GM23338 (cell line): ENCODE data around the gene NFIB. TPM values are rescaled to one million over a fixed set of nuclear protein-coding genes. Genes with fewer than 3 reads are reported as not detected.

Source experiments
- ATAC-seq: fragments of 200-7000 bp; cut with Tn5 transposase; 3 replicates; pipeline ENCODE4 v1.9.1; 2020
- DNase-seq: peaks from one replicate; pipeline ENCODE4 v3.0.0-alpha.2; 2015; ENCODE audit warnings: low spot score
- H2AFZ ChIP-seq: fragments of 200-600 bp; sonication (generic); 2 replicates; pipeline ENCODE4 v1.8.0; 2016; ENCODE audit warnings: antibody characterized with exemption, mild to moderate bottlenecking, moderate library complexity
- H3F3A ChIP-seq: fragments of 200-600 bp; sonication (generic); replicated peaks from 2 replicates; pipeline ENCODE4 v1.8.0; 2017; ENCODE audit warnings: antibody characterized with exemption, mixed run types, low read depth
- H3K27ac ChIP-seq: fragments of 200-600 bp; sonication (generic); 2 replicates; pipeline ENCODE4 v1.6.1; 2016; ENCODE audit warnings: low read depth
- H3K27me3 ChIP-seq: fragments of 200-600 bp; sonication (generic); 2 replicates; pipeline ENCODE4 v1.8.0; 2016; ENCODE audit warnings: mild to moderate bottlenecking, mixed run types, moderate library complexity; ENCODE audit not compliant: insufficient read depth
- H3K36me3 ChIP-seq: fragments of 200-600 bp; sonication (generic); 2 replicates; pipeline ENCODE4 v1.8.0; 2016; ENCODE audit warnings: mild to moderate bottlenecking; ENCODE audit not compliant: insufficient read depth
- H3K4me1 ChIP-seq: fragments of 200-600 bp; sonication (generic); 2 replicates; pipeline ENCODE4 v1.8.0; 2016; ENCODE audit warnings: mild to moderate bottlenecking, moderate library complexity; ENCODE audit not compliant: insufficient read depth
- H3K4me2 ChIP-seq: fragments of 200-600 bp; sonication (generic); 2 replicates; pipeline ENCODE4 v1.7.1; 2017; ENCODE audit warnings: mixed run types
- H3K4me3 ChIP-seq: fragments of 200-600 bp; sonication (generic); 2 replicates; pipeline ENCODE4 v1.6.1; 2016; ENCODE audit warnings: mixed run types
- H3K79me2 ChIP-seq: fragments of 200-600 bp; sonication (generic); replicated peaks from 2 replicates; pipeline ENCODE4 v1.8.0; 2017; ENCODE audit warnings: mild to moderate bottlenecking; ENCODE audit not compliant: insufficient read depth
- H3K9me2 ChIP-seq: fragments of 200-600 bp; sonication (generic); 2 replicates; pipeline ENCODE4 v1.8.0; 2017; ENCODE audit not compliant: insufficient read depth
- H4K20me1 ChIP-seq: fragments of 200-600 bp; sonication (generic); replicated peaks from 2 replicates; pipeline ENCODE4 v1.8.0; 2017; ENCODE audit warnings: mild to moderate bottlenecking; ENCODE audit not compliant: insufficient read depth
- H3K27ac Mint-ChIP-seq: 2 replicates; pipeline ENCODE4 v1.8.0; 2020; ENCODE audit warnings: inconsistent platforms, mild to moderate bottlenecking, moderate library complexity, mixed read lengths
- H3K27me3 Mint-ChIP-seq: 3 replicates; pipeline ENCODE4 v1.8.0; 2022; ENCODE audit warnings: low read depth, mild to moderate bottlenecking, moderate library complexity, mixed read lengths, inconsistent platforms; ENCODE audit not compliant: insufficient read depth, poor library complexity
- H3K36me3 Mint-ChIP-seq: 3 replicates; pipeline ENCODE4 v1.8.0; 2021; ENCODE audit warnings: low read depth, mild to moderate bottlenecking, inconsistent platforms, moderate library complexity, mixed read lengths
- H3K4me1 Mint-ChIP-seq: 3 replicates; pipeline ENCODE4 v1.8.0; 2020; ENCODE audit warnings: mild to moderate bottlenecking, inconsistent platforms, mixed read lengths
- H3K4me3 Mint-ChIP-seq: 3 replicates; pipeline ENCODE4 v1.8.0; 2021; ENCODE audit warnings: moderate library complexity, mild to moderate bottlenecking, inconsistent platforms, mixed read lengths
- H3K9me3 Mint-ChIP-seq: 3 replicates; pipeline ENCODE4 v1.8.0; 2020; ENCODE audit warnings: moderate library complexity, mild to moderate bottlenecking, inconsistent platforms, mixed read lengths
- CREB1 ChIP-seq: fragments of 250-450 bp; sonication (Bioruptor Pico); IDR thresholded peaks from 2 replicates; pipeline ENCODE4 v1.5.0; 2020; ENCODE audit warnings: low read depth, mild to moderate bottlenecking, moderate library complexity
- CTCF ChIP-seq, 2 experiments: fragments of 200-600 bp in 1 of 2; sonication (generic) in 1 of 2; conservative IDR thresholded peaks; 2 replicates each; pipeline versions ENCODE4 v1.5.1 to v1.6.1; 2016 to 2017; ENCODE audit warnings: antibody characterized with exemption in 2 of 2, low read depth in 2 of 2, mild to moderate bottlenecking in 2 of 2, moderate library complexity in 1 of 2
- EZH2 ChIP-seq: fragments of 200-600 bp; sonication (generic); IDR thresholded peaks from one replicate; pipeline ENCODE4 v1.8.0; 2017; ENCODE audit warnings: antibody characterized with exemption, mild to moderate bottlenecking, low read depth; ENCODE audit not compliant: unreplicated experiment
- JUNB ChIP-seq: IDR thresholded peaks from one replicate; pipeline ENCODE4 v1.6.1; 2016; ENCODE audit warnings: antibody characterized with exemption; ENCODE audit not compliant: unreplicated experiment
- POLR2AphosphoS5 ChIP-seq: IDR thresholded peaks from 2 replicates; pipeline ENCODE4 v1.6.1; 2016; ENCODE audit warnings: antibody characterized with exemption, low read depth
- REST ChIP-seq: IDR thresholded peaks from one replicate; pipeline ENCODE4 v1.6.1; 2018; ENCODE audit warnings: antibody characterized with exemption; ENCODE audit not compliant: unreplicated experiment
- STAT1 ChIP-seq: IDR thresholded peaks from one replicate; pipeline ENCODE4 v1.6.1; 2016; ENCODE audit warnings: antibody characterized with exemption; ENCODE audit not compliant: unreplicated experiment
- ZNF114 ChIP-seq: fragments of 250-450 bp; sonication (Bioruptor Pico); IDR thresholded peaks from 2 replicates; pipeline ENCODE4 v1.5.0; 2020; ENCODE audit warnings: mild to moderate bottlenecking, moderate library complexity
- ZNF462 ChIP-seq: fragments of 250-450 bp; sonication (Bioruptor Pico); IDR thresholded peaks from 2 replicates; pipeline ENCODE4 v1.5.0; 2020; ENCODE audit warnings: mild to moderate bottlenecking, moderate library complexity
- polyA plus RNA-seq: library from polyadenylated mRNA; unstranded; fragments of >200 nt; fragmentation: Nextera tagmentation; extraction: Ambion mirVana; gene quantifications from 2 replicates; pipeline ENCODE4 v1.2.1, GENCODE V29; 2016
- total RNA-seq: library from RNA; depleted of rRNA; stranded (reverse); fragments of >200 nt; shearing (Covaris generic); gene quantifications from 2 replicates; pipeline ENCODE4 v1.2.3, GENCODE V29; 2014

The NFIB gene
- total and polyA plus RNA-seq, 2 experiments from 2014 or later: 3.9 to 4.7 TPM

GRCh38 chr9:14342736-14343135 is 28.8 kb upstream of the NFIB start (continued):
- TF ChIP-seq REST (no peak), ZNF114 (CRISPR knock-in tag) (no peak), JUNB (no peak), CTCF (conservative IDR thresholded peaks at IDR 0.05; ENCODE audit: low read depth in 2 of 2) (no peak), STAT1 (no peak), CREB1 (no peak), POLR2AphosphoS5 (no peak)

GRCh38 chr9:14341437-14342122 is 27.6 kb upstream of the NFIB start:
- H3K27me3 ChIP-seq: peaks cover 81% of the 10 kb centered on the region
- Mint-ChIP-seq H3K27ac (no peak overlapping the region), H3K4me1 (peaks cover 25% of the 10 kb centered on the region), H3K36me3 (no peaks in the 10 kb centered on the region), H3K9me3 (no peaks in the 10 kb centered on the region), H3K27me3 (peaks cover 25% of the 10 kb centered on the region), H3K4me3 (no peak overlapping the region)
- H3K9me2 ChIP-seq: no peaks in the 10 kb centered on the region
- H3K36me3 ChIP-seq: no peaks in the 10 kb centered on the region
- no peak overlapping the region for H2AFZ ChIP-seq
- peaks cover 8% of the 10 kb centered on the region for H3F3A ChIP-seq
- ATAC-seq: no peak
- H3K4me1 ChIP-seq: peaks cover 62% of the 10 kb centered on the region
- DNase-seq: no peak
- H3K4me2 ChIP-seq: peak overlapping the region; percentile 68
- H3K27ac ChIP-seq: no peak overlapping the region
- H3K4me3 ChIP-seq: no peak overlapping the region
- H4K20me1 ChIP-seq: no peaks in the 10 kb centered on the region
- H3K79me2 ChIP-seq: no peaks in the 10 kb centered on the region
- no peak for TF ChIP-seq ZNF462
- no peak for TF ChIP-seq EZH2
- TF ChIP-seq REST: no peak
- no peak for TF ChIP-seq ZNF114 (CRISPR knock-in tag)
